ENCODE data around the gene ATP2A3.

DNA sequence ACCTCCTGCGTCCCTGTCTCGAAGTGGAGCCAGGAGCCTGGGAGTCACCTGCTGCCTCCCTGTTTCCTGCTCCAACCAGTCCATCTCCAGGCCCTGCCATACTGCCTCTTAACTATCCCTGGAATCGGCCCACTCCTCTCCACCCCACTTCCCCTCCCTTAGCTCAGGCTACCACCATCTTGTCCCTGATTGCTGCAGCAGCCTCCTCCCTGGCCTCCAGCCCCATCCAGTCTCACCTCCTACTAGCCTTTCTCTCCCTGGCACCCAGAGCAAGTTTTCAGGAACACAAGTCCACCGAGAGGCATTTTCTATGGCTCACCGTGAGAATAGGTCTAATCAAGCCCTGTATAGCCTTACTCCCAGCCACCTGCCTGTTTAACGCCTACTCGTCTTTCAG, 70.5 kb downstream of the ATP2A3 start:
- TF ChIP-seq, protein P1, sequence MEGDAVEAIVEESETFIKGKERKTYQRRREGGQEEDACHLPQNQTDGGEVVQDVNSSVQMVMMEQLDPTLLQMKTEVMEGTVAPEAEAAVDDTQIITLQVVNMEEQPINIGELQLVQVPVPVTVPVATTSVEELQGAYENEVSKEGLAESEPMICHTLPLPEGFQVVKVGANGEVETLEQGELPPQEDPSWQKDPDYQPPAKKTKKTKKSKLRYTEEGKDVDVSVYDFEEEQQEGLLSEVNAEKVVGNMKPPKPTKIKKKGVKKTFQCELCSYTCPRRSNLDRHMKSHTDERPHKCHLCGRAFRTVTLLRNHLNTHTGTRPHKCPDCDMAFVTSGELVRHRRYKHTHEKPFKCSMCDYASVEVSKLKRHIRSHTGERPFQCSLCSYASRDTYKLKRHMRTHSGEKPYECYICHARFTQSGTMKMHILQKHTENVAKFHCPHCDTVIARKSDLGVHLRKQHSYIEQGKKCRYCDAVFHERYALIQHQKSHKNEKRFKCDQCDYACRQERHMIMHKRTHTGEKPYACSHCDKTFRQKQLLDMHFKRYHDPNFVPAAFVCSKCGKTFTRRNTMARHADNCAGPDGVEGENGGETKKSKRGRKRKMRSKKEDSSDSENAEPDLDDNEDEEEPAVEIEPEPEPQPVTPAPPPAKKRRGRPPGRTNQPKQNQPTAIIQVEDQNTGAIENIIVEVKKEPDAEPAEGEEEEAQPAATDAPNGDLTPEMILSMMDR (IDR thresholded peaks at IDR 0.05) = no peak
- TF ChIP-seq POLR2A (IDR thresholded peaks at IDR 0.05) = no peak
